Measurements from ENCODE around the gene CPT2.

- TF ChIP-seq INSM2 (tag by site-specific recombination; IDR thresholded peaks at IDR 0.05) (no peak), CTCF (tag by site-specific recombination; IDR thresholded peaks at IDR 0.05) (no peak), ZNF501 (tag by site-specific recombination; IDR thresholded peaks at IDR 0.05) (no peak), PATZ1 (tag by site-specific recombination; IDR thresholded peaks at IDR 0.05) (no peak), ZNF549 (tag by site-specific recombination; IDR thresholded peaks at IDR 0.05) (no peak), ZNF280D (tag by site-specific recombination; IDR thresholded peaks at IDR 0.05) (no peak), PRDM4 (tag by site-specific recombination; IDR thresholded peaks at IDR 0.05) (no peak), KLF1 (tag by site-specific recombination; IDR thresholded peaks at IDR 0.05) (no peak), MZF1 (tag by site-specific recombination; IDR thresholded peaks at IDR 0.05; ENCODE audit: borderline replicate concordance) (no peak), KLF17 (tag by site-specific recombination; IDR thresholded peaks at IDR 0.05) (no peak), SALL2 (tag by site-specific recombination; IDR thresholded peaks at IDR 0.05; ENCODE audit: borderline replicate concordance) (no peak), REST (tag by site-specific recombination; IDR thresholded peaks at IDR 0.05) (no peak)
Observed at GRCh38 chr1:53257454-53258081, 60.9 kb downstream of the CPT2 start.
